ENCODE measurements around the gene NCSTN. TPM values are rescaled to one million over a fixed set of nuclear protein-coding genes. Genes with fewer than 3 reads are reported as not detected.

The NCSTN gene
- total RNA-seq, 1 experiment from 2014 or later, result 93.7 TPM

DNA sequence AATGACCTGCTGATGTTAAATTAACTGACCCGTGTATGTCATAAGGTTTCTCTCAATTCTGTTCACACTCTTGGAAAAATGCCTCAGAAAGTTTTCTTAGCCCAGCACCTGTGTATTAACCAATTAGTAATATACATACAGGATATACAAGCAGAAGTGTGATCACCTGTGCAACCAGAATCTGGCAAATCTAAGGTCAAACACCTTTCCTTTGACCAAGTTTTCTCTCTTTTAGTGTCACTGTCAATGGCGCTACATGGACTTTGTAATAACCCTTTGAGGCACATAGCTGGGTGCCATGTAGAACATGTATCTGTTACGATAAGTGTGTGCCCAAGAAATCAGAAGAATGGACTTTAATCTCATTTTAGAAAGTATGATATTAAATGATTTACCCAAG is 1.1 kb downstream of the NCSTN start:
- ChIA-PET CTCF (interaction anchor here (0.5 to 0.6 kb wide), 2 partner anchors 56 to 301 kb away, joined by 3 to 11 read pairs; no protein-coding TSS in a partner anchor), POLR2A (no interaction called here)
- no peak for DNase-seq (ENCODE audit: low read depth, low spot score)
- Histone ChIP-seq H3K4me3 (ENCODE audit: low read depth in 2 of 2, low read length in 2 of 2) (peak overlapping the region; percentile 72 to 92), H3K27me3 (ENCODE audit: control insufficient read depth, insufficient read depth, low read length) (no peaks in the 10 kb centered on the region), H3K36me3 (ENCODE audit: control insufficient read depth, insufficient read depth, low read length) (peaks cover 10% of the 10 kb centered on the region), H3K9me3 (ENCODE audit: control insufficient read depth, insufficient read depth, low read depth, low read length) (no peaks in the 10 kb centered on the region), H3K4me1 (ENCODE audit: control insufficient read depth, insufficient read depth, low read length) (peaks cover 11% of the 10 kb centered on the region), H3K27ac (ENCODE audit: low read length) (peak overlapping the region; percentile 91)
- intact Hi-C loops (cut with micrococcal nuclease; ENCODE audit: unreplicated experiment), result no loop called here
- TF ChIP-seq POLR2AphosphoS5 (IDR thresholded peaks at IDR 0.05; ENCODE audit: low read depth, low read length) (no peak), SIN3A (IDR thresholded peaks at IDR 0.05; ENCODE audit: borderline replicate concordance, insufficient read depth, low read depth, low read length) (no peak), TCF7L2 (IDR thresholded peaks at IDR 0.05; ENCODE audit: low read depth, low read length) (no peak)
- TF ChIP-seq, protein P1, sequence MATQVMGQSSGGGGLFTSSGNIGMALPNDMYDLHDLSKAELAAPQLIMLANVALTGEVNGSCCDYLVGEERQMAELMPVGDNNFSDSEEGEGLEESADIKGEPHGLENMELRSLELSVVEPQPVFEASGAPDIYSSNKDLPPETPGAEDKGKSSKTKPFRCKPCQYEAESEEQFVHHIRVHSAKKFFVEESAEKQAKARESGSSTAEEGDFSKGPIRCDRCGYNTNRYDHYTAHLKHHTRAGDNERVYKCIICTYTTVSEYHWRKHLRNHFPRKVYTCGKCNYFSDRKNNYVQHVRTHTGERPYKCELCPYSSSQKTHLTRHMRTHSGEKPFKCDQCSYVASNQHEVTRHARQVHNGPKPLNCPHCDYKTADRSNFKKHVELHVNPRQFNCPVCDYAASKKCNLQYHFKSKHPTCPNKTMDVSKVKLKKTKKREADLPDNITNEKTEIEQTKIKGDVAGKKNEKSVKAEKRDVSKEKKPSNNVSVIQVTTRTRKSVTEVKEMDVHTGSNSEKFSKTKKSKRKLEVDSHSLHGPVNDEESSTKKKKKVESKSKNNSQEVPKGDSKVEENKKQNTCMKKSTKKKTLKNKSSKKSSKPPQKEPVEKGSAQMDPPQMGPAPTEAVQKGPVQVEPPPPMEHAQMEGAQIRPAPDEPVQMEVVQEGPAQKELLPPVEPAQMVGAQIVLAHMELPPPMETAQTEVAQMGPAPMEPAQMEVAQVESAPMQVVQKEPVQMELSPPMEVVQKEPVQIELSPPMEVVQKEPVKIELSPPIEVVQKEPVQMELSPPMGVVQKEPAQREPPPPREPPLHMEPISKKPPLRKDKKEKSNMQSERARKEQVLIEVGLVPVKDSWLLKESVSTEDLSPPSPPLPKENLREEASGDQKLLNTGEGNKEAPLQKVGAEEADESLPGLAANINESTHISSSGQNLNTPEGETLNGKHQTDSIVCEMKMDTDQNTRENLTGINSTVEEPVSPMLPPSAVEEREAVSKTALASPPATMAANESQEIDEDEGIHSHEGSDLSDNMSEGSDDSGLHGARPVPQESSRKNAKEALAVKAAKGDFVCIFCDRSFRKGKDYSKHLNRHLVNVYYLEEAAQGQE (IDR thresholded peaks at IDR 0.05; ENCODE audit: insufficient read depth in 1 of 2, low read depth in 2 of 2, low read length in 1 of 2), result no peak
- TF ChIP-seq, protein P2, sequence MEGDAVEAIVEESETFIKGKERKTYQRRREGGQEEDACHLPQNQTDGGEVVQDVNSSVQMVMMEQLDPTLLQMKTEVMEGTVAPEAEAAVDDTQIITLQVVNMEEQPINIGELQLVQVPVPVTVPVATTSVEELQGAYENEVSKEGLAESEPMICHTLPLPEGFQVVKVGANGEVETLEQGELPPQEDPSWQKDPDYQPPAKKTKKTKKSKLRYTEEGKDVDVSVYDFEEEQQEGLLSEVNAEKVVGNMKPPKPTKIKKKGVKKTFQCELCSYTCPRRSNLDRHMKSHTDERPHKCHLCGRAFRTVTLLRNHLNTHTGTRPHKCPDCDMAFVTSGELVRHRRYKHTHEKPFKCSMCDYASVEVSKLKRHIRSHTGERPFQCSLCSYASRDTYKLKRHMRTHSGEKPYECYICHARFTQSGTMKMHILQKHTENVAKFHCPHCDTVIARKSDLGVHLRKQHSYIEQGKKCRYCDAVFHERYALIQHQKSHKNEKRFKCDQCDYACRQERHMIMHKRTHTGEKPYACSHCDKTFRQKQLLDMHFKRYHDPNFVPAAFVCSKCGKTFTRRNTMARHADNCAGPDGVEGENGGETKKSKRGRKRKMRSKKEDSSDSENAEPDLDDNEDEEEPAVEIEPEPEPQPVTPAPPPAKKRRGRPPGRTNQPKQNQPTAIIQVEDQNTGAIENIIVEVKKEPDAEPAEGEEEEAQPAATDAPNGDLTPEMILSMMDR (IDR thresholded peaks at IDR 0.05), result no peak
- no TSS peak for BruUV-seq (replicated peaks)
- ATAC-seq, result no peak
- in situ Hi-C loops (cut with HindIII; ENCODE audit: low pct_unique_long_range_greater_than_20kb, low sequenced_read_pairs), result no loop called here

DNA sequence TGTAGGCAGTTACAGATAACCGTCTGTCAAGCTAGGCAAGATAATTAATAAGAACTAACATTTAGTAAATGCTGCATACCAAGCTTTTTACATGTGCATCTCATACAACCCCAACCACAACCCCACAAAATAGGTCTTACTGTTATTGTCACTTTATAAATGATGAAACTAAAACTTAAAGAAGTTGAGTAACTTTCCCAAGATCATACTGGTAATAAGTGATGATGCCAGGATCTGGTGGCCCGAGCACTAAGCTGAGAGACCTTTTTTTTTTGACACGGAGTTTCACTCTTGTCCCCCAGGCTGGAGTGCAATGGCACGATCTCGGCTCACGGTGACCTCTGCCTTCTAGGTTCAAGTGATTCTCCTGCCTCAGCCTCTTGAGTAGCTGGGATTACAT is 1.8 kb downstream of the NCSTN start:
- ChIA-PET POLR2A (no interaction called here), CTCF (interaction anchor here (0.6 kb wide), 1 partner anchor 302 kb away, joined by 11 read pairs; no protein-coding TSS in a partner anchor)
- Histone ChIP-seq H3K27me3 (ENCODE audit: control insufficient read depth, insufficient read depth, low read length) (no peaks in the 10 kb centered on the region), H3K4me3 (ENCODE audit: low read depth in 2 of 2, low read length in 2 of 2) (no peak overlapping the region), H3K4me1 (ENCODE audit: control insufficient read depth, insufficient read depth, low read length) (peaks cover 11% of the 10 kb centered on the region), H3K27ac (ENCODE audit: low read length) (no peak overlapping the region), H3K36me3 (ENCODE audit: control insufficient read depth, insufficient read depth, low read length) (peaks cover 3% of the 10 kb centered on the region), H3K9me3 (ENCODE audit: control insufficient read depth, insufficient read depth, low read depth, low read length) (no peaks in the 10 kb centered on the region)
- in situ Hi-C loops (cut with HindIII; ENCODE audit: low pct_unique_long_range_greater_than_20kb, low sequenced_read_pairs), result no loop called here
- no TSS peak for BruUV-seq (replicated peaks)
- intact Hi-C loops (cut with micrococcal nuclease; ENCODE audit: unreplicated experiment), result no loop called here
- no peak for ATAC-seq
- TF ChIP-seq, protein P2 (IDR thresholded peaks at IDR 0.05), result no peak
- no peak for TF ChIP-seq POLR2AphosphoS5 (IDR thresholded peaks at IDR 0.05; ENCODE audit: low read depth, low read length)
- TF ChIP-seq, protein P1 (IDR thresholded peaks at IDR 0.05; ENCODE audit: insufficient read depth in 1 of 2, low read depth in 2 of 2, low read length in 1 of 2), result no peak
- TF ChIP-seq SIN3A (IDR thresholded peaks at IDR 0.05; ENCODE audit: borderline replicate concordance, insufficient read depth, low read depth, low read length), result no peak
- TF ChIP-seq TCF7L2 (IDR thresholded peaks at IDR 0.05; ENCODE audit: low read depth, low read length), result no peak
- no peak for DNase-seq (ENCODE audit: low read depth, low spot score)

Data from Panc1 (cell line).